GM12878 (cell line): ENCODE data around the gene PLA2G4C. TPM values are rescaled to one million over a fixed set of nuclear protein-coding genes. Genes with fewer than 3 reads are reported as not detected.

Experiments
- ATAC-seq: fragments of 200-7000 bp; cut with Tn5 transposase; 3 replicates; pipeline ENCODE4 v1.9.1; 2020; ENCODE audit warnings: mild to moderate bottlenecking, moderate library complexity
- BruUV-seq: library from RNA; stranded (reverse); fragments of 400-500 nt; replicated peaks from 2 replicates; lab custom pipeline; 2021; lab: Mats Ljungman, UMichigan
- CTCF ChIA-PET: fragments of 300-600 bp; sonication (Branson Sonifier 250); formaldehyde crosslinking; extraction: SDS; loops from one replicate; lab custom pipeline; 2021; ENCODE audit warnings: inconsistent platforms; lab: Yijun Ruan, JAX
- POLR2A ChIA-PET: fragments of 350-600 bp; formaldehyde crosslinking; extraction: SDS; loops from one replicate; lab custom pipeline; 2021; ENCODE audit warnings: inconsistent platforms; lab: Charles Lee
- RAD21 ChIA-PET: fragments of 300-600 bp; sonication (Branson Sonifier 250); formaldehyde crosslinking; loops from one replicate; lab custom pipeline; 2023; ENCODE audit warnings: antibody characterized with exemption; ENCODE audit not compliant: unreplicated experiment; lab: Charles Lee
- SMC1A ChIA-PET: fragments of 300-600 bp; sonication (Branson Sonifier 250); formaldehyde crosslinking; loops from one replicate; lab custom pipeline; 2023; ENCODE audit not compliant: unreplicated experiment, uncharacterized antibody; lab: Charles Lee
- DNase-seq: peaks from one replicate; pipeline ENCODE4 v3.0.0-alpha.2; 2011; ENCODE audit warnings: low read depth, low spot score
- FAIRE-seq: peaks from 3 replicates; lab custom pipeline; 2011; peaks lifted over from hg19 to GRCh38; lab: Jason Lieb, UNC
- H2AFZ ChIP-seq: 2 replicates; pipeline ENCODE4 v1.6.0; 2011; ENCODE audit warnings: low read depth, low read length, control low read depth; ENCODE audit not compliant: control insufficient read depth
- H3K27ac ChIP-seq: 2 replicates; pipeline ENCODE4 v1.5.1; 2011; ENCODE audit warnings: control low read depth; ENCODE audit not compliant: control insufficient read depth, insufficient read depth
- H3K27me3 ChIP-seq, 2 experiments: replicated peaks in 1 of 2; 2 replicates each; pipeline versions ENCODE4 v1.6.0 to v1.6.1; 2011; ENCODE audit warnings: low read length in 1 of 2; ENCODE audit not compliant: control insufficient read depth in 2 of 2, insufficient read depth in 2 of 2
- H3K36me3 ChIP-seq, 2 experiments: 2 replicates each; pipeline ENCODE4 v1.5.1; 2011; ENCODE audit warnings: low read length in 1 of 2; ENCODE audit not compliant: control insufficient read depth in 2 of 2, insufficient read depth in 2 of 2
- H3K4me1 ChIP-seq: 2 replicates; pipeline ENCODE4 v1.6.1; 2011; ENCODE audit warnings: mild to moderate bottlenecking, low read length, moderate library complexity, mixed read lengths; ENCODE audit not compliant: control insufficient read depth, insufficient read depth
- H3K4me2 ChIP-seq: 2 replicates; pipeline ENCODE4 v1.6.0; 2011; ENCODE audit warnings: control low read depth; ENCODE audit not compliant: control insufficient read depth, insufficient read depth
- H3K4me3 ChIP-seq: fragments of 200-600 bp; sonication (generic); 2 replicates; pipeline ENCODE4 v1.5.1; 2016
- H3K79me2 ChIP-seq: 2 replicates; pipeline ENCODE4 v1.6.0; 2011; ENCODE audit warnings: low read length; ENCODE audit not compliant: control insufficient read depth, insufficient read depth
- H3K9ac ChIP-seq: 2 replicates; pipeline ENCODE4 v1.8.0; 2011; ENCODE audit warnings: low read length, control low read depth, mixed read lengths; ENCODE audit not compliant: control insufficient read depth, insufficient read depth
- H3K9me3 ChIP-seq: replicated peaks from 3 replicates; pipeline ENCODE4 v1.5.1; 2011; ENCODE audit warnings: mild to moderate bottlenecking, low read length; ENCODE audit not compliant: control insufficient read depth, insufficient read depth
- H4K20me1 ChIP-seq: 2 replicates; pipeline ENCODE4 v1.6.0; 2011; ENCODE audit not compliant: control insufficient read depth, insufficient read depth
- CHD2 ChIP-seq: IDR thresholded peaks from 2 replicates; pipeline ENCODE4 v1.6.1; 2011; ENCODE audit warnings: low read depth, low read length, improper control_type of control experiment, borderline replicate concordance
- ETV6 ChIP-seq, 2 experiments: fragments of 450-650 bp in 1 of 2; IDR thresholded peaks in 1 of 2; conservative IDR thresholded peaks in 1 of 2; 2 replicates each; pipeline ENCODE4 v1.6.1; 2014; ENCODE audit warnings: antibody characterized with exemption in 1 of 2, borderline replicate concordance in 1 of 2, low read depth in 1 of 2, mild to moderate bottlenecking in 1 of 2, moderate library complexity in 1 of 2
- IKZF1 ChIP-seq: fragments of 450-650 bp; conservative IDR thresholded peaks from 2 replicates; pipeline ENCODE4 v1.6.1; 2017; ENCODE audit warnings: antibody characterized with exemption, mild to moderate bottlenecking
- IRF4 ChIP-seq: IDR thresholded peaks from 2 replicates; pipeline ENCODE4 v1.6.1; 2011; ENCODE audit warnings: low read depth, low read length
- JUNB ChIP-seq: IDR thresholded peaks from 2 replicates; pipeline ENCODE4 v1.6.1; 2016; ENCODE audit warnings: antibody characterized with exemption, mild to moderate bottlenecking
- LARP7 ChIP-seq: fragments of 450-650 bp; IDR thresholded peaks from 2 replicates; pipeline ENCODE4 v1.6.1; 2017; ENCODE audit warnings: mild to moderate bottlenecking
- MEF2A ChIP-seq: IDR thresholded peaks from 2 replicates; pipeline ENCODE4 v1.6.1; 2011; ENCODE audit warnings: low read depth, mild to moderate bottlenecking, low read length, moderate library complexity; ENCODE audit not compliant: insufficient read depth
- MTA3 ChIP-seq: IDR thresholded peaks from 2 replicates; pipeline ENCODE4 v1.6.1; 2012; ENCODE audit warnings: low read length, inconsistent platforms, borderline replicate concordance
- RAD21 ChIP-seq: IDR thresholded peaks from 2 replicates; pipeline ENCODE4 v1.6.1; 2011; ENCODE audit warnings: mild to moderate bottlenecking, low read depth, low read length, moderate library complexity; ENCODE audit not compliant: insufficient read depth
- SUPT20H ChIP-seq: IDR thresholded peaks from 2 replicates; pipeline ENCODE4 v1.6.1; 2011; ENCODE audit warnings: low read depth, mild to moderate bottlenecking, low read length, moderate library complexity, borderline replicate concordance; ENCODE audit not compliant: control insufficient read depth
- USF1 ChIP-seq: IDR thresholded peaks from 2 replicates; pipeline ENCODE4 v1.6.1; 2011; ENCODE audit warnings: borderline replicate concordance, low read depth, mild to moderate bottlenecking, moderate library complexity, mixed read lengths, low read length; ENCODE audit not compliant: insufficient read depth; ENCODE audit errors: extremely low read length
- YBX1 ChIP-seq: fragments of 450-650 bp; IDR thresholded peaks from 2 replicates; pipeline ENCODE4 v1.6.1; 2016; ENCODE audit warnings: antibody characterized with exemption
- ZNF274 ChIP-seq: IDR thresholded peaks from one replicate; pipeline ENCODE4 v1.8.0; 2011; ENCODE audit not compliant: insufficient read length, insufficient read depth
- WGBS: methylation state at CpG from one replicate; pipeline ENCODE4 v1.1.6; 2016; ENCODE audit warnings: low lambda C conversion rate; ENCODE audit not compliant: insufficient replicate concordance, insufficient coverage; ENCODE audit errors: missing lambda C conversion rate; 5-methylcytosine and 5-hydroxymethylcytosine counted together
- in situ Hi-C: fragments of 300-500 bp; cut with MboI; formaldehyde crosslinking; loops from 9 replicates; pipeline ENCODE4 v1.14.3; 2018; ENCODE audit warnings: mixed read lengths
- intact Hi-C: fragments of 100-400 bp; cut with micrococcal nuclease; formaldehyde crosslinking; loops from one replicate; pipeline ENCODE4 v1.14.2; 2022; ENCODE audit not compliant: unreplicated experiment
- polyA plus RNA-seq, 11 experiments: library from polyadenylated mRNA; depleted of rRNA in 4 of 11; unstranded in 6 of 11; stranded (reverse) in 5 of 11; fragments of >200 nt; fragmentation: Nextera tagmentation in 4 of 11; fragmentation: Illumina TruSeq in 1 of 11; extraction: Ambion mirVana in 4 of 11; extraction: Trizol in 1 of 11; gene quantifications; 1 replicate in 1 of 11; 2 replicates in 10 of 11; pipeline versions ENCODE4 v1.2.1 to v1.2.3, GENCODE V29; 2011 to 2016; ENCODE audit warnings: inconsistent platforms in 2 of 11, missing spikeins in 2 of 11, low read depth in 1 of 11
- total RNA-seq, 4 experiments: library from RNA; depleted of rRNA in 3 of 4; stranded (reverse); fragments of >200 nt in 3 of 4; fragmentation: Illumina TruSeq in 1 of 4; extraction: Trizol in 1 of 4; gene quantifications; 2 replicates each; pipeline versions ENCODE4 v1.2.1 to v1.2.3, GENCODE V29; 2013 to 2021
- TF ChIP-seq, protein P1 (sequence below): fragments of 450-650 bp; IDR thresholded peaks from 2 replicates; pipeline ENCODE4 v1.6.1; 2014; ENCODE audit warnings: mild to moderate bottlenecking
- TF ChIP-seq, protein P2 (sequence below): fragments of 450-650 bp; IDR thresholded peaks from 2 replicates; pipeline ENCODE4 v1.6.1; 2016; ENCODE audit warnings: mild to moderate bottlenecking

Gene PLA2G4C
- total and polyA plus RNA-seq, 10 of the 15 experiments (the other 5 are each of a cell fraction or from before 2014, with no cell fraction given), result 0.53 to 3.6 (median 1.1) TPM

DNA sequence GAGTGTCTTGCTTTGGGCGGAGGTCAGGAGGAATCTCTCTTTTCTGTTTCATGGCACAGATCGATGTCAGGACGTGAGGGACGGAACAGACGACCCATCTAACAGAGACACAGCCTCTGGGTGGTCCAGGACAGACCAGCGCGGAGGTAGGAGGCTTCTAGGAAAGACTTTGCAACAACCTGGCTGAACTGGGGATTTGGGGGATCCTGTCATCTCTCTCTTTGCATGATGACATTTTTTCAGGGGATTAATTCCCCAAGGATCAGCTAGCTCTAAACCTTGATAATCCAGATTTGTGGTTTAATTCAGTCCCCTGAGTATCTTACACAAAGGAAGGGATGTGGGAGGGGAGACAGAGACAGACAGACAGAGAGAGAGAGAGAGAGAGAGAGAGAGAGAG is 81.2 kb downstream of the PLA2G4C start:
- Histone ChIP-seq H3K4me1 (no peaks in the 10 kb centered on the region), H4K20me1 (no peaks in the 10 kb centered on the region), H3K4me2 (no peak overlapping the region), H3K79me2 (no peaks in the 10 kb centered on the region), H3K4me3 (no peak overlapping the region), H3K36me3 (no peaks in the 10 kb centered on the region), H3K9me3 (no peaks in the 10 kb centered on the region), H3K27me3 (no peaks in the 10 kb centered on the region), H3K9ac (no peak overlapping the region), H2AFZ (no peak overlapping the region), H3K27ac (no peak overlapping the region)
- POLR2A ChIA-PET, result no interaction called here
- intact Hi-C loops (no loop called here), in situ Hi-C loops (no loop called here)
- RAD21 ChIA-PET, result no interaction called here
- TF ChIP-seq, protein P1, sequence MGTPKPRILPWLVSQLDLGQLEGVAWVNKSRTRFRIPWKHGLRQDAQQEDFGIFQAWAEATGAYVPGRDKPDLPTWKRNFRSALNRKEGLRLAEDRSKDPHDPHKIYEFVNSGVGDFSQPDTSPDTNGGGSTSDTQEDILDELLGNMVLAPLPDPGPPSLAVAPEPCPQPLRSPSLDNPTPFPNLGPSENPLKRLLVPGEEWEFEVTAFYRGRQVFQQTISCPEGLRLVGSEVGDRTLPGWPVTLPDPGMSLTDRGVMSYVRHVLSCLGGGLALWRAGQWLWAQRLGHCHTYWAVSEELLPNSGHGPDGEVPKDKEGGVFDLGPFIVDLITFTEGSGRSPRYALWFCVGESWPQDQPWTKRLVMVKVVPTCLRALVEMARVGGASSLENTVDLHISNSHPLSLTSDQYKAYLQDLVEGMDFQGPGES, result no peak
- TF ChIP-seq SUPT20H (no peak), ZNF274 (no peak), MTA3 (no peak), YBX1 (no peak), IKZF1 (no peak), ETV6 (conservative IDR thresholded peaks at IDR 0.05 in 1 of 2, IDR thresholded peaks at IDR 0.05 in 1 of 2; ENCODE audit: borderline replicate concordance in 1 of 2, low read depth in 1 of 2) (no peak), USF1 (no peak), JUNB (no peak), IRF4 (no peak), CHD2 (no peak), MEF2A (no peak), RAD21 (no peak), LARP7 (no peak)
- TF ChIP-seq, protein P2, sequence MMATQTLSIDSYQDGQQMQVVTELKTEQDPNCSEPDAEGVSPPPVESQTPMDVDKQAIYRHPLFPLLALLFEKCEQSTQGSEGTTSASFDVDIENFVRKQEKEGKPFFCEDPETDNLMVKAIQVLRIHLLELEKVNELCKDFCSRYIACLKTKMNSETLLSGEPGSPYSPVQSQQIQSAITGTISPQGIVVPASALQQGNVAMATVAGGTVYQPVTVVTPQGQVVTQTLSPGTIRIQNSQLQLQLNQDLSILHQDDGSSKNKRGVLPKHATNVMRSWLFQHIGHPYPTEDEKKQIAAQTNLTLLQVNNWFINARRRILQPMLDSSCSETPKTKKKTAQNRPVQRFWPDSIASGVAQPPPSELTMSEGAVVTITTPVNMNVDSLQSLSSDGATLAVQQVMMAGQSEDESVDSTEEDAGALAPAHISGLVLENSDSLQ, result no peak
- ATAC-seq (no peak), FAIRE-seq (no peak), DNase-seq (no peak)
- CTCF ChIA-PET, result no interaction called here
- SMC1A ChIA-PET, result no interaction called here
- no TSS peak for BruUV-seq
- 29% methylated on average over 7 of the region's 7 CpGs for WGBS
